GM12892 (cell line): ENCODE results near the gene C2CD2L.
A peak's percentile ranks its signal among the peaks of the same experiment; 100 is the strongest.

Source experiments
- POLR2A ChIP-seq: IDR thresholded peaks from 2 replicates; pipeline ENCODE4 v1.6.1; 2011; ENCODE audit warnings: low read depth, low read length, control low read depth
- POLR2AphosphoS5 ChIP-seq: IDR thresholded peaks from 2 replicates; pipeline ENCODE4 v1.6.1; 2011; ENCODE audit warnings: low read depth, low read length, control low read depth
- TAF1 ChIP-seq: IDR thresholded peaks from 2 replicates; pipeline ENCODE4 v1.6.1; 2011; ENCODE audit warnings: low read depth, mild to moderate bottlenecking, control low read depth, low read length, borderline replicate concordance

GRCh38 chr11:119091178-119091577 is 16.0 kb upstream of the C2CD2L start:
- TF ChIP-seq POLR2AphosphoS5 = 0 out of 2 replicates have a peak, but pooled peaks have one; percentile 44
- TF ChIP-seq POLR2A = no peak; the same call in 1 of the 2 replicates
- no peak for TF ChIP-seq TAF1
